GM12878 (cell line): Measurements from ENCODE around the gene IL13RA2. TPM values are rescaled to one million over a fixed set of nuclear protein-coding genes. Genes with fewer than 3 reads are reported as not detected.

Source experiments
- ATAC-seq: fragments of 200-7000 bp; cut with Tn5 transposase; 3 replicates; pipeline ENCODE4 v1.9.1; 2020; ENCODE audit warnings: mild to moderate bottlenecking, moderate library complexity
- BruUV-seq: library from RNA; stranded (reverse); fragments of 400-500 nt; replicated peaks from 2 replicates; lab custom pipeline; 2021; lab: Mats Ljungman, UMichigan
- CTCF ChIA-PET: fragments of 300-600 bp; sonication (Branson Sonifier 250); formaldehyde crosslinking; extraction: SDS; loops from one replicate; lab custom pipeline; 2021; ENCODE audit warnings: inconsistent platforms; lab: Yijun Ruan, JAX
- POLR2A ChIA-PET: fragments of 350-600 bp; formaldehyde crosslinking; extraction: SDS; loops from one replicate; lab custom pipeline; 2021; ENCODE audit warnings: inconsistent platforms; lab: Charles Lee
- RAD21 ChIA-PET: fragments of 300-600 bp; sonication (Branson Sonifier 250); formaldehyde crosslinking; loops from one replicate; lab custom pipeline; 2023; ENCODE audit warnings: antibody characterized with exemption; ENCODE audit not compliant: unreplicated experiment; lab: Charles Lee
- SMC1A ChIA-PET: fragments of 300-600 bp; sonication (Branson Sonifier 250); formaldehyde crosslinking; loops from one replicate; lab custom pipeline; 2023; ENCODE audit not compliant: unreplicated experiment, uncharacterized antibody; lab: Charles Lee
- DNase-seq: peaks from one replicate; pipeline ENCODE4 v3.0.0-alpha.2; 2011; ENCODE audit warnings: low read depth, low spot score
- FAIRE-seq: peaks from 3 replicates; lab custom pipeline; 2011; peaks lifted over from hg19 to GRCh38; lab: Jason Lieb, UNC
- H2AFZ ChIP-seq: 2 replicates; pipeline ENCODE4 v1.6.0; 2011; ENCODE audit warnings: low read depth, low read length, control low read depth; ENCODE audit not compliant: control insufficient read depth
- H3K27ac ChIP-seq: 2 replicates; pipeline ENCODE4 v1.5.1; 2011; ENCODE audit warnings: control low read depth; ENCODE audit not compliant: control insufficient read depth, insufficient read depth
- H3K27me3 ChIP-seq, 2 experiments: replicated peaks in 1 of 2; 2 replicates each; pipeline versions ENCODE4 v1.6.0 to v1.6.1; 2011; ENCODE audit warnings: low read length in 1 of 2; ENCODE audit not compliant: control insufficient read depth in 2 of 2, insufficient read depth in 2 of 2
- H3K36me3 ChIP-seq, 2 experiments: 2 replicates each; pipeline ENCODE4 v1.5.1; 2011; ENCODE audit warnings: low read length in 1 of 2; ENCODE audit not compliant: control insufficient read depth in 2 of 2, insufficient read depth in 2 of 2
- H3K4me1 ChIP-seq: 2 replicates; pipeline ENCODE4 v1.6.1; 2011; ENCODE audit warnings: mild to moderate bottlenecking, low read length, moderate library complexity, mixed read lengths; ENCODE audit not compliant: control insufficient read depth, insufficient read depth
- H3K4me2 ChIP-seq: 2 replicates; pipeline ENCODE4 v1.6.0; 2011; ENCODE audit warnings: control low read depth; ENCODE audit not compliant: control insufficient read depth, insufficient read depth
- H3K4me3 ChIP-seq: fragments of 200-600 bp; sonication (generic); 2 replicates; pipeline ENCODE4 v1.5.1; 2016
- H3K79me2 ChIP-seq: 2 replicates; pipeline ENCODE4 v1.6.0; 2011; ENCODE audit warnings: low read length; ENCODE audit not compliant: control insufficient read depth, insufficient read depth
- H3K9ac ChIP-seq: 2 replicates; pipeline ENCODE4 v1.8.0; 2011; ENCODE audit warnings: low read length, control low read depth, mixed read lengths; ENCODE audit not compliant: control insufficient read depth, insufficient read depth
- H3K9me3 ChIP-seq: replicated peaks from 3 replicates; pipeline ENCODE4 v1.5.1; 2011; ENCODE audit warnings: mild to moderate bottlenecking, low read length; ENCODE audit not compliant: control insufficient read depth, insufficient read depth
- H4K20me1 ChIP-seq: 2 replicates; pipeline ENCODE4 v1.6.0; 2011; ENCODE audit not compliant: control insufficient read depth, insufficient read depth
- ESRRA ChIP-seq: IDR thresholded peaks from 2 replicates; pipeline ENCODE4 v1.6.1; 2012; ENCODE audit warnings: mild to moderate bottlenecking, low read length, improper control_type of control experiment
- MAX ChIP-seq: IDR thresholded peaks from 2 replicates; pipeline ENCODE4 v1.6.1; 2012; ENCODE audit warnings: low read depth, low read length, improper control_type of control experiment
- SPI1 ChIP-seq: IDR thresholded peaks from 2 replicates; pipeline ENCODE4 v1.6.1; 2011; ENCODE audit warnings: low read depth, mild to moderate bottlenecking, low read length, moderate library complexity, borderline replicate concordance; ENCODE audit not compliant: insufficient read depth
- YY1 ChIP-seq: IDR thresholded peaks from 2 replicates; pipeline ENCODE4 v1.6.1; 2011; ENCODE audit warnings: low read depth, mild to moderate bottlenecking, low read length
- in situ Hi-C: fragments of 300-500 bp; cut with MboI; formaldehyde crosslinking; loops from 9 replicates; pipeline ENCODE4 v1.14.3; 2018; ENCODE audit warnings: mixed read lengths
- intact Hi-C: fragments of 100-400 bp; cut with micrococcal nuclease; formaldehyde crosslinking; loops from one replicate; pipeline ENCODE4 v1.14.2; 2022; ENCODE audit not compliant: unreplicated experiment
- polyA plus RNA-seq, 11 experiments: library from polyadenylated mRNA; depleted of rRNA in 4 of 11; unstranded in 6 of 11; stranded (reverse) in 5 of 11; fragments of >200 nt; fragmentation: Nextera tagmentation in 4 of 11; fragmentation: Illumina TruSeq in 1 of 11; extraction: Ambion mirVana in 4 of 11; extraction: Trizol in 1 of 11; gene quantifications; 1 replicate in 1 of 11; 2 replicates in 10 of 11; pipeline versions ENCODE4 v1.2.1 to v1.2.3, GENCODE V29; 2011 to 2016; ENCODE audit warnings: inconsistent platforms in 2 of 11, missing spikeins in 2 of 11, low read depth in 1 of 11
- small RNA-seq: library from RNA; depleted of rRNA; stranded (forward); fragments of <200 nt; gene quantifications from one replicate; pipeline ENCODE3, GENCODE V24; 2014
- total RNA-seq, 4 experiments: library from RNA; depleted of rRNA in 3 of 4; stranded (reverse); fragments of >200 nt in 3 of 4; fragmentation: Illumina TruSeq in 1 of 4; extraction: Trizol in 1 of 4; gene quantifications; 2 replicates each; pipeline versions ENCODE4 v1.2.1 to v1.2.3, GENCODE V29; 2013 to 2021
- TF ChIP-seq, protein P1 (sequence below), 3 experiments: IDR thresholded peaks in 2 of 3; conservative IDR thresholded peaks in 1 of 3; 2 replicates each; pipeline ENCODE4 v1.5.1; 2011; ENCODE audit warnings: low read depth in 3 of 3, low read length in 3 of 3, mild to moderate bottlenecking in 3 of 3, control low read depth in 2 of 3, moderate library complexity in 2 of 3, inconsistent platforms in 1 of 3, mixed read lengths in 1 of 3; ENCODE audit not compliant: control insufficient read depth in 2 of 3, insufficient read depth in 1 of 3; ENCODE audit errors: extremely low read depth in 1 of 3

IL13RA2 gene
- total and polyA plus RNA-seq, 10 of the 15 experiments (the other 5 are each of a cell fraction or from before 2014, with no cell fraction given): 0.08 TPM; not detected in 9

- Histone ChIP-seq H3K9ac (no peak overlapping the region), H3K36me3 (no peaks in the 10 kb centered on the region), H3K27ac (no peak overlapping the region), H4K20me1 (no peaks in the 10 kb centered on the region), H3K9me3 (no peaks in the 10 kb centered on the region), H3K4me1 (no peaks in the 10 kb centered on the region), H3K27me3 (no peaks in the 10 kb centered on the region), H3K4me3 (no peak overlapping the region), H2AFZ (no peak overlapping the region), H3K4me2 (no peak overlapping the region), H3K79me2 (no peaks in the 10 kb centered on the region)
- POLR2A ChIA-PET: interaction anchor here (0.9 kb wide), 1 partner anchor 9 kb away, joined by 3 read pairs; no protein-coding TSS in a partner anchor
- intact Hi-C loops: loop anchor here (5.0 kb wide), 1 partner anchor 332 kb away; no protein-coding TSS in a partner anchor
- CTCF ChIA-PET: interaction anchor here (0.9 to 1.1 kb wide), 3 partner anchors 11 to 334 kb away, joined by 3 read pairs; no protein-coding TSS in a partner anchor
- in situ Hi-C loops: no loop called here
- SMC1A ChIA-PET: interaction anchor here (0.8 to 1.1 kb wide), 4 partner anchors 11 to 615 kb away, joined by 3 to 4 read pairs (median 3); no protein-coding TSS in a partner anchor
- no peak for DNase-seq
- no peak for TF ChIP-seq MAX
- no peak for TF ChIP-seq SPI1
- TF ChIP-seq, protein P1, sequence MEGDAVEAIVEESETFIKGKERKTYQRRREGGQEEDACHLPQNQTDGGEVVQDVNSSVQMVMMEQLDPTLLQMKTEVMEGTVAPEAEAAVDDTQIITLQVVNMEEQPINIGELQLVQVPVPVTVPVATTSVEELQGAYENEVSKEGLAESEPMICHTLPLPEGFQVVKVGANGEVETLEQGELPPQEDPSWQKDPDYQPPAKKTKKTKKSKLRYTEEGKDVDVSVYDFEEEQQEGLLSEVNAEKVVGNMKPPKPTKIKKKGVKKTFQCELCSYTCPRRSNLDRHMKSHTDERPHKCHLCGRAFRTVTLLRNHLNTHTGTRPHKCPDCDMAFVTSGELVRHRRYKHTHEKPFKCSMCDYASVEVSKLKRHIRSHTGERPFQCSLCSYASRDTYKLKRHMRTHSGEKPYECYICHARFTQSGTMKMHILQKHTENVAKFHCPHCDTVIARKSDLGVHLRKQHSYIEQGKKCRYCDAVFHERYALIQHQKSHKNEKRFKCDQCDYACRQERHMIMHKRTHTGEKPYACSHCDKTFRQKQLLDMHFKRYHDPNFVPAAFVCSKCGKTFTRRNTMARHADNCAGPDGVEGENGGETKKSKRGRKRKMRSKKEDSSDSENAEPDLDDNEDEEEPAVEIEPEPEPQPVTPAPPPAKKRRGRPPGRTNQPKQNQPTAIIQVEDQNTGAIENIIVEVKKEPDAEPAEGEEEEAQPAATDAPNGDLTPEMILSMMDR (IDR thresholded peaks at IDR 0.05 in 2 of 3, conservative IDR thresholded peaks at IDR 0.05 in 1 of 3; ENCODE audit: control insufficient read depth in 2 of 3, extremely low read depth in 1 of 3, insufficient read depth in 1 of 3, low read depth in 3 of 3, low read length in 3 of 3): peak in 1 of 3 experiments; percentile 18; a peak in 2 of 6 replicates
- no peak for TF ChIP-seq YY1
- TF ChIP-seq ESRRA: no peak
- no peak for ATAC-seq
- BruUV-seq: no TSS peak
- RAD21 ChIA-PET: interaction anchor here (0.8 to 1.1 kb wide), 2 partner anchors 243 to 334 kb away, joined by 3 to 6 read pairs; no protein-coding TSS in a partner anchor
- no peak for FAIRE-seq
Measured at GRCh38 chrX:114959729-114960128, 57.7 kb downstream of the IL13RA2 start.

Small RNA genes within 50 kb of the gene (small RNA-seq; reads per million reads assigned to genes)
- not detected for gene RNU6-648P

Other genes starting within 250 kb of the IL13RA2 start
- gene RBMXL3, start 171.8 kb upstream of the IL13RA2 start, total RNA-seq (2014; rRNA removed): not detected in 2 replicates
- gene RBMXL3, start 171.8 kb upstream of the IL13RA2 start, total RNA-seq (2014; rRNA removed; fragmentation: Illumina TruSeq; extraction: Trizol): not detected in 2 replicates
- gene RBMXL3, start 171.8 kb upstream of the IL13RA2 start, total RNA-seq (2021): not detected in 2 replicates
- not detected in 2 replicates for gene RBMXL3, start 171.8 kb upstream of the IL13RA2 start, polyA plus RNA-seq (2011; rRNA removed)
- gene RBMXL3, start 171.8 kb upstream of the IL13RA2 start, polyA plus RNA-seq (2014; fragmentation: Illumina TruSeq; extraction: Trizol): not detected in 2 replicates
- not detected for gene RBMXL3, start 171.8 kb upstream of the IL13RA2 start, polyA plus RNA-seq (2014; fragmentation: Nextera tagmentation; extraction: Ambion mirVana)
- gene RBMXL3, start 171.8 kb upstream of the IL13RA2 start, polyA plus RNA-seq (2014; rRNA removed): not detected in 2 replicates
- gene RBMXL3, start 171.8 kb upstream of the IL13RA2 start, polyA plus RNA-seq (2016; fragmentation: Nextera tagmentation; extraction: Ambion mirVana): not detected
- not detected in 2 replicates for gene LRCH2, start 216.5 kb upstream of the IL13RA2 start, total RNA-seq (2014; rRNA removed)
- gene LRCH2, start 216.5 kb upstream of the IL13RA2 start, total RNA-seq (2014; rRNA removed; fragmentation: Illumina TruSeq; extraction: Trizol): not detected in 2 replicates
- gene LRCH2, start 216.5 kb upstream of the IL13RA2 start, total RNA-seq (2021): 0.03 TPM in 1 of 2 replicates, not detected in the other
- 0.10 and 0.13 TPM in 2 replicates for gene LRCH2, start 216.5 kb upstream of the IL13RA2 start, polyA plus RNA-seq (2011; rRNA removed)
- 0.03 and 0.05 TPM in 2 replicates for gene LRCH2, start 216.5 kb upstream of the IL13RA2 start, polyA plus RNA-seq (2014; fragmentation: Illumina TruSeq; extraction: Trizol)
- gene LRCH2, start 216.5 kb upstream of the IL13RA2 start, polyA plus RNA-seq (2014; fragmentation: Nextera tagmentation; extraction: Ambion mirVana): not detected
- 0.01 TPM in 1 of 2 replicates, not detected in the other for gene LRCH2, start 216.5 kb upstream of the IL13RA2 start, polyA plus RNA-seq (2014; rRNA removed)
- not detected for gene LRCH2, start 216.5 kb upstream of the IL13RA2 start, polyA plus RNA-seq (2016; fragmentation: Nextera tagmentation; extraction: Ambion mirVana)